ENCODE measurements around the gene ZNF205. TPM values are rescaled to one million over a fixed set of nuclear protein-coding genes. Genes with fewer than 3 reads are reported as not detected.

The ZNF205 gene
- total and polyA plus RNA-seq, 2 of the 13 experiments (the other 11 are each of a cell fraction or from before 2014, with no cell fraction given) = 5.8 to 10.2 TPM

DNA sequence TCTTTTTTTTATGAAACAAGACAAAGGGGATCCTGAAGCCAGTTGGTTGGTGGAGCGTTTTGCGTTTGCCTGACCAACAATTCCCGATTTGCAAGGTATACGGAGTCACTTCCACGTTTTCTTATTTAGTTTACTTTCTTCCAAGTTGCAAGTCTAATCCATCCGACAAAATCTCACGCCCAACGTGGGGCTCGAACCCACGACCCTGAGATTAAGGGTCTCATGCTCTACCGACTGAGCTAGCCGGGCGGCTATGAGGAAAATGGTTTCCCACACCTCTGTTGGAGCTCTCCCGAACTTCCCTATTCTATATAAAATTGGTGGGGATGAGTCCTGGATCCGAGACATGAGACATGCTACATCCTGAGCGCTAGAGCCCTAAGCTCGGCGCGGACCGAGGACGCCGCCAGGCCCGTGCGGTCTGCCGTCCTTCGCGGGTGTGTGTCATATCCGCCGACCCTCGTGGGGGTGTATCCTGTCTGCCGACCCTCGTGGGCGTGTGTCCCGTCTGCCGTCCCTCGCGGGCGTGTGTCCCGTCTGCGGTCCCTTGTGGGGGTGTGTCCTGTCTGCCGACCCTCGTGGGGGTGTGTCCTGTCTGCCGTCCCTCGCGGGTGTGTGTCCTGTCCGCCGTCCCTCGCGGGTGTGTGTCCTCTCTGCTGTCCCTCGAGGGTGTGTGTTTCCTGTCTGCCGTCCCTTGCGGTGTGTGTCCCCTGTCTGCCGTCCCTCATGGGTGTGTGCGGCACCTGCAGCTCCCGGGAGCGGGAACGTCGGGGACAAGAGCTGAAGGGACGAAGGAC lies 45.0 kb downstream of the ZNF205 start (continued):
- TF ChIP-seq, protein P1, sequence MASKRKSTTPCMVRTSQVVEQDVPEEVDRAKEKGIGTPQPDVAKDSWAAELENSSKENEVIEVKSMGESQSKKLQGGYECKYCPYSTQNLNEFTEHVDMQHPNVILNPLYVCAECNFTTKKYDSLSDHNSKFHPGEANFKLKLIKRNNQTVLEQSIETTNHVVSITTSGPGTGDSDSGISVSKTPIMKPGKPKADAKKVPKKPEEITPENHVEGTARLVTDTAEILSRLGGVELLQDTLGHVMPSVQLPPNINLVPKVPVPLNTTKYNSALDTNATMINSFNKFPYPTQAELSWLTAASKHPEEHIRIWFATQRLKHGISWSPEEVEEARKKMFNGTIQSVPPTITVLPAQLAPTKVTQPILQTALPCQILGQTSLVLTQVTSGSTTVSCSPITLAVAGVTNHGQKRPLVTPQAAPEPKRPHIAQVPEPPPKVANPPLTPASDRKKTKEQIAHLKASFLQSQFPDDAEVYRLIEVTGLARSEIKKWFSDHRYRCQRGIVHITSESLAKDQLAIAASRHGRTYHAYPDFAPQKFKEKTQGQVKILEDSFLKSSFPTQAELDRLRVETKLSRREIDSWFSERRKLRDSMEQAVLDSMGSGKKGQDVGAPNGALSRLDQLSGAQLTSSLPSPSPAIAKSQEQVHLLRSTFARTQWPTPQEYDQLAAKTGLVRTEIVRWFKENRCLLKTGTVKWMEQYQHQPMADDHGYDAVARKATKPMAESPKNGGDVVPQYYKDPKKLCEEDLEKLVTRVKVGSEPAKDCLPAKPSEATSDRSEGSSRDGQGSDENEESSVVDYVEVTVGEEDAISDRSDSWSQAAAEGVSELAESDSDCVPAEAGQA (IDR thresholded peaks at IDR 0.05; ENCODE audit: low read depth) = 0 out of 2 replicates have a peak, but pooled peaks have one; percentile 52
- TF ChIP-seq, protein P1 (CRISPR knock-in tag; IDR thresholded peaks at IDR 0.05; ENCODE audit: borderline replicate concordance) = no peak
- TF ChIP-seq BRCA1 (CRISPR knock-in tag; IDR thresholded peaks at IDR 0.05) (0 out of 2 replicates have a peak, but pooled peaks have one; percentile 18), IKZF4 (CRISPR knock-in tag; IDR thresholded peaks at IDR 0.05; ENCODE audit: borderline replicate concordance, low read depth, not compliant biosample characterization) (no peak), ZNF225 (CRISPR knock-in tag; IDR thresholded peaks at IDR 0.05) (no peak), HOXA9 (CRISPR knock-in tag; IDR thresholded peaks at IDR 0.05; ENCODE audit: borderline replicate concordance) (peak; percentile 35; the same call in 1 of the 2 replicates), CBX2 (IDR thresholded peaks at IDR 0.05; ENCODE audit: low read depth, low read length) (no peak), CBX2 (CRISPR knock-in tag; IDR thresholded peaks at IDR 0.05; ENCODE audit: low read depth) (no peak), DBP (CRISPR knock-in tag; IDR thresholded peaks at IDR 0.05; ENCODE audit: not compliant biosample characterization) (no peak), ZKSCAN1 (IDR thresholded peaks at IDR 0.05; ENCODE audit: low read length) (0 out of 2 replicates have a peak, but pooled peaks have one; percentile 34), ZNF792 (CRISPR knock-in tag; IDR thresholded peaks at IDR 0.05) (peak; percentile 63), ZNF574 (CRISPR knock-in tag; IDR thresholded peaks at IDR 0.05) (peak; percentile 42; the same call in 1 of the 2 replicates), ZNF644 (CRISPR knock-in tag; IDR thresholded peaks at IDR 0.05; ENCODE audit: low read depth) (no peak), PHF21A (CRISPR knock-in tag; IDR thresholded peaks at IDR 0.05) (peak; percentile 50; the same call in 1 of the 2 replicates)
- TF ChIP-seq, protein P2, sequence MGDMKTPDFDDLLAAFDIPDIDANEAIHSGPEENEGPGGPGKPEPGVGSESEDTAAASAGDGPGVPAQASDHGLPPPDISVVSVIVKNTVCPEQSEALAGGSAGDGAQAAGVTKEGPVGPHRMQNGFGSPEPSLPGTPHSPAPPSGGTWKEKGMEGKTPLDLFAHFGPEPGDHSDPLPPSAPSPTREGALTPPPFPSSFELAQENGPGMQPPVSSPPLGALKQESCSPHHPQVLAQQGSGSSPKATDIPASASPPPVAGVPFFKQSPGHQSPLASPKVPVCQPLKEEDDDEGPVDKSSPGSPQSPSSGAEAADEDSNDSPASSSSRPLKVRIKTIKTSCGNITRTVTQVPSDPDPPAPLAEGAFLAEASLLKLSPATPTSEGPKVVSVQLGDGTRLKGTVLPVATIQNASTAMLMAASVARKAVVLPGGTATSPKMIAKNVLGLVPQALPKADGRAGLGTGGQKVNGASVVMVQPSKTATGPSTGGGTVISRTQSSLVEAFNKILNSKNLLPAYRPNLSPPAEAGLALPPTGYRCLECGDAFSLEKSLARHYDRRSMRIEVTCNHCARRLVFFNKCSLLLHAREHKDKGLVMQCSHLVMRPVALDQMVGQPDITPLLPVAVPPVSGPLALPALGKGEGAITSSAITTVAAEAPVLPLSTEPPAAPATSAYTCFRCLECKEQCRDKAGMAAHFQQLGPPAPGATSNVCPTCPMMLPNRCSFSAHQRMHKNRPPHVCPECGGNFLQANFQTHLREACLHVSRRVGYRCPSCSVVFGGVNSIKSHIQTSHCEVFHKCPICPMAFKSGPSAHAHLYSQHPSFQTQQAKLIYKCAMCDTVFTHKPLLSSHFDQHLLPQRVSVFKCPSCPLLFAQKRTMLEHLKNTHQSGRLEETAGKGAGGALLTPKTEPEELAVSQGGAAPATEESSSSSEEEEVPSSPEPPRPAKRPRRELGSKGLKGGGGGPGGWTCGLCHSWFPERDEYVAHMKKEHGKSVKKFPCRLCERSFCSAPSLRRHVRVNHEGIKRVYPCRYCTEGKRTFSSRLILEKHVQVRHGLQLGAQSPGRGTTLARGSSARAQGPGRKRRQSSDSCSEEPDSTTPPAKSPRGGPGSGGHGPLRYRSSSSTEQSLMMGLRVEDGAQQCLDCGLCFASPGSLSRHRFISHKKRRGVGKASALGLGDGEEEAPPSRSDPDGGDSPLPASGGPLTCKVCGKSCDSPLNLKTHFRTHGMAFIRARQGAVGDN (CRISPR knock-in tag; IDR thresholded peaks at IDR 0.05) = peak; percentile 72

All from HepG2 (cell line).